ENCODE data around the gene BPIFB6. TPM values are rescaled to one million over a fixed set of nuclear protein-coding genes. Genes with fewer than 3 reads are reported as not detected.

Gene BPIFB6
- total and polyA plus RNA-seq, 3 experiments from 2014 or later, result not detected

DNA sequence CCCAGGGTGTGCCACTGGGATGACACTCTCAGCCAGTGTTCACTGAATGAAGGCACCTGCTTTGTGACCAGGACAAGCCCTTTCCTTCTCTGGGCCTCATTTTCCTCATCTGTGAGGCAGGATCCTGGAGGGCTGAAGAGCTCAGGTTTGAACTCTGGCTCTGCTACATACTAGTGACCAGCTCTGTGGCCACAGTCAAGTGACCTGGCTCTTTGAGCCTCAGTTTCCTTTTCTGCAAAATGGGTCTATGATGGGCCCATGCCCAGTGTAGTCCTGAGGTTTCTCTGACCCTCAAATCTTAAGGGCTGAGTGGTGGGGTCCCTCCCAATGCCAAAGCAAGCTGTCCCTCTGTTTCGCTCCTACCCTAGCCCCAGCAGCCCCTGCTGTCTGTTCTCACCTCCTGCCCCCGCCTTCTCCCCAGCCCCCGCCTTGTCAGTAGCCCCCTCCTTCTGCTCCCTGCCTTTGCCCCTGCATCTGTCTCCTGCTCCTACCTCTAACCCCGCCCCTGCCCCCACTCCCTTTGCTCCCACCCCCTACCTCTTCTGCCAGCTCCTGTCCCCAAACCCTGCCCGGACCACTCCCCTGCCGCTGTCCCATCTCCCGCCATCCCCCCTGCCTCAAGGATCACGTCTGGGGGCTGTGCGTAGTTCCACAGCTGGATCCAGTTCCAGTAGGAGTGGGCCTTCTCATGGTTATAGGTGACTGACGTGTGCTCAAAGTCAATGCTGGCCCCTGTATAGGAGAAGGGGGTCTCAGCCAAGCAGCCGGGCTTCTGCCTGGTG is 44.2 kb upstream of the BPIFB6 start:
- no peak overlapping the region for H3K4me3 ChIP-seq (ENCODE audit: low read length)
- no peaks in the 10 kb centered on the region for H3K27me3 Mint-ChIP-seq
- peaks cover 0 to 3% (median 0%) of the 10 kb centered on the region in 3 donors for H3K36me3 Mint-ChIP-seq
- H3K4me1 ChIP-seq (ENCODE audit: insufficient read depth, low read length), result peaks cover 18% of the 10 kb centered on the region
- H3K9me3 Mint-ChIP-seq, result no peaks in the 10 kb centered on the region
- no peak for DNase-seq
- H3K9me3 ChIP-seq (ENCODE audit: low read length), result no peaks in the 10 kb centered on the region
- no peaks in the 10 kb centered on the region for H3K27me3 ChIP-seq (ENCODE audit: insufficient read depth, low read length, poor library complexity, severe bottlenecking)
- CTCF ChIA-PET, result interaction anchor here (0.9 to 1.2 kb wide), 2 partner anchors 13 to 18 kb away, joined by 3 read pairs; partner anchors contain the start of gene SUN5
- peaks cover 5 to 12% (median 7%) of the 10 kb centered on the region in 3 donors for H3K4me1 Mint-ChIP-seq
- POLR2A ChIA-PET, result no interaction called here
- H3K36me3 ChIP-seq (ENCODE audit: insufficient read depth, low read length), result no peaks in the 10 kb centered on the region
- peak overlapping the region in 1 of 8 donors; percentile 38 for H3K27ac Mint-ChIP-seq
- no peak overlapping the region for H3K4me3 Mint-ChIP-seq
- H3K27ac ChIP-seq (ENCODE audit: low read depth, low read length), result no peak overlapping the region

GRCh38 chr20:32988008-32988407 is 43.4 kb upstream of the BPIFB6 start:
- Mint-ChIP-seq H3K9me3 (no peaks in the 10 kb centered on the region), H3K27me3 (no peaks in the 10 kb centered on the region), H3K27ac (no peak overlapping the region), H3K4me1 (peaks cover 5 to 12% (median 7%) of the 10 kb centered on the region in 3 donors), H3K4me3 (no peak overlapping the region), H3K36me3 (peaks cover 0 to 3% (median 0%) of the 10 kb centered on the region in 3 donors)
- no peak overlapping the region for H3K27ac ChIP-seq (ENCODE audit: low read depth, low read length)
- ChIA-PET POLR2A (no interaction called here), CTCF (interaction anchor here (1.2 kb wide), 1 partner anchor 17 kb away, joined by 3 read pairs; the partner anchor contains the start of gene SUN5)
- no peaks in the 10 kb centered on the region for H3K27me3 ChIP-seq (ENCODE audit: insufficient read depth, low read length, poor library complexity, severe bottlenecking)
- no peaks in the 10 kb centered on the region for H3K36me3 ChIP-seq (ENCODE audit: insufficient read depth, low read length)
- no peaks in the 10 kb centered on the region for H3K9me3 ChIP-seq (ENCODE audit: low read length)
- DNase-seq, result no peak
- no peak overlapping the region for H3K4me3 ChIP-seq (ENCODE audit: low read length)
- peaks cover 19% of the 10 kb centered on the region for H3K4me1 ChIP-seq (ENCODE audit: insufficient read depth, low read length)

DNA sequence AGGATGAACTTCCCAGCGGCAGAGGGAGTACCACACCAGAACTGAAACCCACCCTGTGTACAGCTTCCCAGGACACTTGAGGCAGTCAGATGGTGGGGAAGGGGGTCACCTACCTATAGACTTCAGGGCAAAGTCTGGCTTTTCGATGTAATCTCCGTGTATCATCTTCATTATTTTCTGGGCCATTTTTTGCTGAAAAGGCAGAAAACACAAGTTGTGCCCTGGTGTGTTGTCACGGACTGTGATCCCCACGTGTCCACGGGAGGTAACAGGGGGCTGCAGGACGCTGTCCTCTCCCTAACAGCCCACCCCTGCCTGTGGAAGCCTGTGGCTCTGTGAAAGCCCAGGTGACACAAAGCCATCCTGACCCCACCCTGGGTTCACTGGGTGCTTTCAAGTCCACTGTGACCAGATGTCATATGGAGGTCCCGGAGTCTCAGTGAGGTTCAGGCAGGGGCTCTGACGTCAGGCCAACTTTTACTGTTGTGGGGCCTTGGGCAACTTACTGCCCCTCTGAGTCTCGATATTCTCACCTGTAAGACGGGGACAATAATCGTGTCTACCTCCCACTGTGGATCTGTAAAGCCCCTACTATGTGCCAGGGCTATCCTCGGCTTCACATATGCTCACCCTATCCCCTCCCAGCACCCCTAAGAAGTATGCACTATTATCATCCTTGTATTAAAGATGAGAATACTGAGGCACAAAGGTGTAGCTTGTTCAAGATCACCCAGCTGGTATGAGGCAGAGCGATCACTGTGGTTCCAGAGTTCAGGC is 41.8 kb upstream of the BPIFB6 start:
- no peaks in the 10 kb centered on the region for H3K27me3 ChIP-seq (ENCODE audit: insufficient read depth, low read length, poor library complexity, severe bottlenecking)
- peaks cover 31% of the 10 kb centered on the region for H3K4me1 ChIP-seq (ENCODE audit: insufficient read depth, low read length)
- no peak for DNase-seq
- H3K4me3 ChIP-seq (ENCODE audit: low read length), result no peak overlapping the region
- Mint-ChIP-seq H3K27ac (peak overlapping the region in 1 of 8 donors; percentile 24), H3K4me1 (peaks cover 5 to 7% (median 7%) of the 10 kb centered on the region in 3 donors), H3K9me3 (peaks cover 0 to 5% (median 2%) of the 10 kb centered on the region in 5 donors), H3K36me3 (peaks cover 0 to 8% (median 0%) of the 10 kb centered on the region in 3 donors), H3K4me3 (no peak overlapping the region), H3K27me3 (no peaks in the 10 kb centered on the region)
- no peaks in the 10 kb centered on the region for H3K9me3 ChIP-seq (ENCODE audit: low read length)
- H3K36me3 ChIP-seq (ENCODE audit: insufficient read depth, low read length), result no peaks in the 10 kb centered on the region
- ChIA-PET CTCF (interaction anchor here (1.7 kb wide), 1 partner anchor 11 kb away, joined by 4 read pairs; no protein-coding TSS in a partner anchor), POLR2A (no interaction called here)
- no peak overlapping the region for H3K27ac ChIP-seq (ENCODE audit: low read depth, low read length)

- peaks cover 5 to 7% (median 7%) of the 10 kb centered on the region in 3 donors for H3K4me1 Mint-ChIP-seq
- H3K36me3 ChIP-seq (ENCODE audit: insufficient read depth, low read length), result no peaks in the 10 kb centered on the region
- ChIA-PET CTCF (interaction anchor here (1.7 kb wide), 1 partner anchor 10 kb away, joined by 4 read pairs; no protein-coding TSS in a partner anchor), POLR2A (no interaction called here)
- H3K4me3 ChIP-seq (ENCODE audit: low read length), result no peak overlapping the region
- DNase-seq, result no peak
- H3K36me3 Mint-ChIP-seq, result peaks cover 0 to 15% (median 0%) of the 10 kb centered on the region in 3 donors
- no peak overlapping the region for H3K27ac ChIP-seq (ENCODE audit: low read depth, low read length)
- no peaks in the 10 kb centered on the region for H3K27me3 ChIP-seq (ENCODE audit: insufficient read depth, low read length, poor library complexity, severe bottlenecking)
- H3K27ac Mint-ChIP-seq, result peak overlapping the region in 1 of 8 donors; percentile 17
- H3K9me3 Mint-ChIP-seq, result peaks cover 0 to 12% (median 7%) of the 10 kb centered on the region in 5 donors
- H3K27me3 Mint-ChIP-seq, result no peaks in the 10 kb centered on the region
- H3K9me3 ChIP-seq (ENCODE audit: low read length), result peaks cover 1% of the 10 kb centered on the region
- no peak overlapping the region for H3K4me3 Mint-ChIP-seq
- peaks cover 31% of the 10 kb centered on the region for H3K4me1 ChIP-seq (ENCODE audit: insufficient read depth, low read length)
Measured at GRCh38 chr20:32990426-32990825, 41.0 kb upstream of the BPIFB6 start.

- peaks cover 5 to 7% (median 7%) of the 10 kb centered on the region in 3 donors for H3K4me1 Mint-ChIP-seq
- Histone ChIP-seq H3K9me3 (ENCODE audit: low read length) (peaks cover 3% of the 10 kb centered on the region), H3K4me3 (ENCODE audit: low read length) (no peak overlapping the region), H3K27ac (ENCODE audit: low read depth, low read length) (no peak overlapping the region), H3K4me1 (ENCODE audit: insufficient read depth, low read length) (peaks cover 31% of the 10 kb centered on the region), H3K36me3 (ENCODE audit: insufficient read depth, low read length) (no peaks in the 10 kb centered on the region), H3K27me3 (ENCODE audit: insufficient read depth, low read length, poor library complexity, severe bottlenecking) (no peaks in the 10 kb centered on the region)
- DNase-seq, result peak in 1 of 5 donors; percentile 20
- no peaks in the 10 kb centered on the region for H3K27me3 Mint-ChIP-seq
- no peak overlapping the region for H3K4me3 Mint-ChIP-seq
- H3K9me3 Mint-ChIP-seq, result peaks cover 0 to 12% (median 7%) of the 10 kb centered on the region in 5 donors
- ChIA-PET POLR2A (interaction anchor here (0.6 kb wide), 1 partner anchor 492 kb away, joined by 6 read pairs; no protein-coding TSS in a partner anchor), CTCF (interaction anchor here (1.1 to 1.7 kb wide), 3 partner anchors 10 to 46 kb away, joined by 3 to 4 read pairs (median 3); partner anchors contain the start of gene SUN5)
- H3K36me3 Mint-ChIP-seq, result peaks cover 0 to 15% (median 0%) of the 10 kb centered on the region in 3 donors
- peak overlapping the region in 1 of 8 donors; percentile 32 for H3K27ac Mint-ChIP-seq
Measured at GRCh38 chr20:32991383-32991782, 40.1 kb upstream of the BPIFB6 start.

DNA sequence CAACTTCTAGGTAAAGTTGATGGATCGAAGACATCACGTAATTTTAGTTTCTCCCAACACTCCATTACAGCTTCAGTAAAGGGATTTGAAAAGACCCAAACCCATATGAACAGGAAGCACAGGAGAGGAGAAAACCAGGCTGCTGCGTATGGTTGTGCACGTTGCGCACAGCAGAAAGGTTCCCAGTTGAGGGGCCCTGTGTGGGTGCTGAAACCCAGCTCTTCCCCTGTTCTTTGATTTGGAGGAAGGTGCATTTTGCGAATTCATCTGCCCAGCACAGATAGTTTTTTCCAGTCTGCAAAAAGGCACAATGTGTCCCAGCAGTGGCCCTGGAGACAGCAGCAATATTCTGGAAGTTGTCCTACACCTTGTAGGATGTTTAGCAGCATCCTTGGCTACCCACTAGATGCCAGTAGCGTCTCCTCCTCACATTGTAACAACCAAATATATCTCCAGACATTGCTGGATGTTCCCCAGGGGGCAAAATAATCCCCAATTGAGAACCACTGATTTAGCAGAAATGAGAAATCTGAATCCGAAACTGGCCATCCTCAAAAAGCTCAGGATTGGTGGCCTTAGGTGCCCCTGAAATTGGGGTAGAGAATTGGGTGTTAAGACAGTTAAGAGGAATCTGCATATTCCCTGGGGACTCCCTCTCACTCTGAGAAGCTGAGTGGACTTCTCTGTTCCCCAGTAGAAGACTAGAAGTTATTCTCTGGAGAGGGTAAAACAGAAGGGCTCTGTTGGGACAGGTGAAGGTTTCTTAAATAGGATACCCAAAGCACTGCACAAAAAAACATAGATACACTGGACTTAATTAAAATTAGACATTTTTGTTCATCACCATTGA is 39.4 kb upstream of the BPIFB6 start:
- no peak overlapping the region for H3K27ac Mint-ChIP-seq
- H3K4me1 Mint-ChIP-seq, result peaks cover 5 to 7% (median 7%) of the 10 kb centered on the region in 3 donors
- CTCF ChIA-PET, result interaction anchor here (1.1 kb wide), 2 partner anchors 13 to 46 kb away, joined by 3 read pairs; partner anchors contain the start of gene SUN5
- POLR2A ChIA-PET, result interaction anchor here (0.6 kb wide), 1 partner anchor 301 kb away, joined by 3 read pairs; no protein-coding TSS in a partner anchor
- Histone ChIP-seq H3K4me1 (ENCODE audit: insufficient read depth, low read length) (peaks cover 31% of the 10 kb centered on the region), H3K36me3 (ENCODE audit: insufficient read depth, low read length) (no peaks in the 10 kb centered on the region), H3K27me3 (ENCODE audit: insufficient read depth, low read length, poor library complexity, severe bottlenecking) (no peaks in the 10 kb centered on the region), H3K9me3 (ENCODE audit: low read length) (peaks cover 3% of the 10 kb centered on the region), H3K4me3 (ENCODE audit: low read length) (no peak overlapping the region), H3K27ac (ENCODE audit: low read depth, low read length) (no peak overlapping the region)
- no peak overlapping the region for H3K4me3 Mint-ChIP-seq
- peak in 1 of 5 donors; percentile 4 for DNase-seq
- peaks cover 0 to 12% (median 7%) of the 10 kb centered on the region in 5 donors for H3K9me3 Mint-ChIP-seq
- H3K36me3 Mint-ChIP-seq, result peaks cover 0 to 15% (median 0%) of the 10 kb centered on the region in 3 donors
- no peaks in the 10 kb centered on the region for H3K27me3 Mint-ChIP-seq

DNA sequence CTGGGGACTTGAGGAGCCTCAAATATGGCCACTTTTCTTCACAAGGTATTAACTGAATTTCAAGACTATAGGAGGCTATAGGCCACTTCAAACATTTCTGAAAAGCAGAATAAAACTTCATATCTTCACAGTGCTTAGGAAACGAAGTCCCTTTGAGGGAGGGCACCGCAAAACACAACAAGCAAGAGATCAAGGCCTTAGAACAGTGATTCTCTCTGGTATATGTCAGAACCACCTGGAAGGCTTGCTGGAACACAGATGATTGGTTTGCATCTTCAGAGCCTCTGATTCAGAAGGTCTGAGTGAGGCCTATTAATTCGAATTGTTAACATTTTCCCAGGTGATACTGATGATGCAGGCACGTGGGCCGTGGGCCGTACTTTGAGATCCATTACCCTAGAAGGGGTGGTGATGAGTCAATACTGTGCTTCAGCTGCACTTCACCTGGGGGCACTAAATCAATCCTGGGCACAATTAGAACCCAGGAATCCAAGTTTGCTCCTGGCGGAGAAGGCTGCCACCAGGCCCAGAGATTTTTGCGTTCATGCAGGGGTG is 37.9 kb upstream of the BPIFB6 start:
- Mint-ChIP-seq H3K36me3 (peaks cover 0 to 21% (median 0%) of the 10 kb centered on the region in 3 donors), H3K4me1 (peaks cover 10 to 15% (median 11%) of the 10 kb centered on the region in 3 donors), H3K27ac (peak overlapping the region in 1 of 8 donors; percentile 9), H3K4me3 (no peak overlapping the region), H3K27me3 (no peaks in the 10 kb centered on the region), H3K9me3 (peaks cover 0 to 12% (median 7%) of the 10 kb centered on the region in 5 donors)
- no peak overlapping the region for H3K4me3 ChIP-seq (ENCODE audit: low read length)
- H3K36me3 ChIP-seq (ENCODE audit: insufficient read depth, low read length), result no peaks in the 10 kb centered on the region
- POLR2A ChIA-PET, result no interaction called here
- no peaks in the 10 kb centered on the region for H3K27me3 ChIP-seq (ENCODE audit: insufficient read depth, low read length, poor library complexity, severe bottlenecking)
- peaks cover 31% of the 10 kb centered on the region for H3K4me1 ChIP-seq (ENCODE audit: insufficient read depth, low read length)
- peaks cover 3% of the 10 kb centered on the region for H3K9me3 ChIP-seq (ENCODE audit: low read length)
- DNase-seq, result peak in 1 of 5 donors; percentile 47
- CTCF ChIA-PET, result no interaction called here
- H3K27ac ChIP-seq (ENCODE audit: low read depth, low read length), result no peak overlapping the region
